HG03521 (cell line): Measurements from ENCODE around the gene DPM2.

ENCODE experiments used
- ATAC-seq: cut with Tn5 transposase; IDR thresholded peaks from one replicate; pipeline ENCODE4 v1.9.1; 2021; ENCODE audit warnings: mild to moderate bottlenecking, moderate library complexity; ENCODE audit not compliant: unreplicated experiment

DPM2 gene

DNA sequence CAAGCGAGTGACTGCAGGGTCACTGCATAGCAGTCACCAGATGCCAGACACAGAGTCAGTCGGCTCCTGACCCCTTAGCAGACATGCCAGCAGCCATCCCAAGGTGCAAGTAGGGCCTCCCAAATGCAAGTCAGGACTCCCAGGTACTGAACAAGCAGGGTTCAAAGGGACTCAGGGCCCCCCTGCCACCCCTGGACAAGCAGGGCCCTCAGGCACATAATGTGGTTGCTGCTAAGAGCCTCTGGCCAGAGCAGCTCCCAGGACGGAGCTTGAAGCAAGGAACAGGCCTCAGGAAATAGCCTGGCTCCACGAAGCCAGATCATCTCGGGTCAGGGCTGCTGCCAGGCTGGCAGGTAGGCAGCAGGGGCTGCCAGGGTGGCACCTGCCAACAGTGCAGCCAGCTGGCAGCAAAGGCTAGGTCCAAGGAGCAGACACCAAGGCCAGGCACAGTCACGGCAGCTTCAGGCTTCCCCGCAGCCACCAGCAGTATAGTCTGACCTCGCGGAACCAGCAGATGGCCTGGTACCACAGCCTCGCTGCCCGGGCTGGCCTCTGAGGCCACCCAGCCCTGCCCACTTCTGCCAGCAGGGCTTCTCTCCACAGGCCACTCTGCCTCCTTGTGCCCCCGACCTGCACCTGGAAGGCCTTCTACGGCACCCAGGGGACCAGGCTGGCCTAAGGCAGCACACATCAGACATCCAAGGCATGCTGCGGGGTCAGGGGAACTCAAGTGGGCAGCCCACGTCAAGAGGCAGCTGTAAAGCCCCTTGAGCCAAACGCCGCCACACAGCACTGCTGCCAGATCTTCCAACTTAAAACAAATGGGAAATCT is 35.7 kb upstream of the DPM2 start:
- ATAC-seq, result no peak

DNA sequence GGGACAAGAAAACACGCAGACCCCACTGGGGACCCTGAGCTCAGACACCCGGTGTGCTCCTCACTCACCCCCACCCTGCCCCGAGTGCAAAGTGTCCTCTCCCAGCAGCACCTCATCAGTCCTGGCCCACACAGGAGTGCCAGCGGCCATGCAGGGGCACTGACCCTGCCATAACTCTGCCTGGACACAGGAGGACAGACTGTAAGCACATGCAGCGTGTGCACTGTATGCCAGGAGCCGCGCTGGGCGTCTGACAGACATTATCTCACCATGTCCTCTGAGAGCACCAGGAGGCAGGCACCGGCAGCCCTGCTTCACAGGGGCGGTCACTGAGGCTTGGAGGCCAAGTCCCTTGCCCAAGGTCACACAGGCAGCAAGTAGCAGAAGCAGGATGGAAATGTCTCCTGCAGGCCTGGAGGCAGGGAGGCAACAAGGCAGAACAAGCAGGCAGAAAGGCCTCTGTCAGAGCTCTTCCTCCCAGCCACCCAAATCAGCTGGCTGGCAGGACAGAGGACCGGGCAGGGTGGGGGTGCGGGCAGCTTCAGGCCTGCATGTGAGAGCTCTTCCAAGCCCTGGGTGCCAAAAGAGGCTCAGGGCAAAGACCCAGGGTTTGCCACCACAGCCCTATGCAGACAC is 34.7 kb upstream of the DPM2 start:
- ATAC-seq, result no peak

DNA sequence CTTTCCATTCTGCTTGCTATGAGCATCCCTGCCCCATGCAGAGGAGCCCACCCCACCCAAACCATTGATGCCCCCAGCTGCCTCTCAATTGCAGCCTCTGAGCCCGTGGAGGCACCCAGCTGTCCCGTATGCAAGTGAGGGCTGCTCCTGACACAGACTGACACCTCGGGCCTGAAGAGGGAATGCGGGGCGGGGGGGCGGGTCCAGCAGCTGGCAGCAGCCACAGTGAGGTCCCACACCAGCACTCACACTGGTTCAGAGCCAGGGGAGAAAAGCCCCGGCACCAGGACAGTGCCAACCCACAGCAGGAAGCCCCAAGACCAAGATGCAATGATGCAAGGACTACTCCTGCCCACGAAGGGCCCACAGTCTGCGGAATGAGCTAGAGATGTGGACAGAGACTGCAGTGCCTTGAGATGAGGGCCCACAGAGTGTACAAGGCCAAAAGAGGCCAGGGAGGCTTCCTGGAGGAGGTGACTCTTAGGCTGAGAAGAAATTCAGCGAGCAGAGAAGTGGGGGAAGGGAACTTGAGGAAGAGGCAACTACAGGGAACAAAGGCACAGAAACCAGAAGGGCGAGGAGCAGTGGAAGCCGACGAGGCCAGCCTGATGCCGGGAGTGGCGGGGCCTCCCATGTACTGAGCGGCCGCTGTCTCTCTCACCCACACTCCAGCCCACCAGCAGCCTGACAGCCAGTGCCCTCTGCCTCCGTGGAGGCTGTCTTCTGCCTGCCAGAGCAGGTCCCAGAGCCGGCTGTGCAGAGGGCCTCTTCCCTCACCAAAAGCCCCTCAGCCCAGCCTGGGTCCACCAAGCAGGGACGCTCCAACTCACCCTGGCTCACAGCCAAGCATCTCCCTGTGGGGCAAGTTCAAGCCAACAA is 33.9 kb upstream of the DPM2 start:
- ATAC-seq, result no peak

DNA sequence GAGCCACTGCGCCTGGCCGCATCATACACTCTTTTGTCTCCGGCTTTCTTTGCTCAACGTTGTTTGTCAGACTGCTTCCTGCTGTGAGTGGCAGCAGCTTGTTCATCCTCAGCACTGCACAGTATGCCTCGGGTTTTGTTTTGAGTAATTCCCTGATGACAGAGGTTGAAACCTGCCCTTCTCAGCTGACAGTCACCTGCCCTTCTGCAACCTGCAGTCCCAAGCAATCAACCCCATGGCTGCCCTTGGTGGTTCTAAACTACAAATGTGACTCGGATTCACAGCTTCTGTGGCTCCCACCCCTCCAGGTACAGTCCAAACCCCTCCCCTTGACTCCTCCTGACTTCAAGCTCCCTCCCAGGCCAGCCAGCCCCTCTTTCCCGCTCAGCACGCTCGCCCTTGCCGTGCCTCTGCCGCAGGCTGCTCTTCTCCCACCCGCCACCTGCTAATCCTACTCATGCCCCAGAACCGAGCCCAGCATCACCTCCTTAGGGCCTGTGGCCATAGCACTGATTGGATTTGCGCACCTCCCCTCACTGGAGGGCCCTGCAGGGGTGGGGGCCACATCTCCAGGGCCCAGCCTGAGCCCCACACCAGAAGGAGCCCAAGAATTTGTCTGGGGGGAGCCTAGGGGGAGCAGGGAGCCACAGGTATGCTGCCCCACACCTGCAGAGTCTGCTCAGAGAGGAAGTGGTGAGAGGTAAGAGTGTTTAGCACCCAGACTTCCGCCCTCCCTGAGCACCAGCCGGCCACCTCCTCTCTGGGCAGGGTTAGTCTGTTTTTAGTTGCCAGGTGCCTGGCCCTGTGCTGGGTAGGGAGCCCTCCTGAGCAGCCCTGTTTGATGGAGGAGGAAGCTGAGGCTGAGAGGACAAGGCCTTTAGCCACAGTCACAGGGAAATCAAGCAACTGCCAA is 33.0 kb upstream of the DPM2 start:
- peak; percentile 73 for ATAC-seq

DNA sequence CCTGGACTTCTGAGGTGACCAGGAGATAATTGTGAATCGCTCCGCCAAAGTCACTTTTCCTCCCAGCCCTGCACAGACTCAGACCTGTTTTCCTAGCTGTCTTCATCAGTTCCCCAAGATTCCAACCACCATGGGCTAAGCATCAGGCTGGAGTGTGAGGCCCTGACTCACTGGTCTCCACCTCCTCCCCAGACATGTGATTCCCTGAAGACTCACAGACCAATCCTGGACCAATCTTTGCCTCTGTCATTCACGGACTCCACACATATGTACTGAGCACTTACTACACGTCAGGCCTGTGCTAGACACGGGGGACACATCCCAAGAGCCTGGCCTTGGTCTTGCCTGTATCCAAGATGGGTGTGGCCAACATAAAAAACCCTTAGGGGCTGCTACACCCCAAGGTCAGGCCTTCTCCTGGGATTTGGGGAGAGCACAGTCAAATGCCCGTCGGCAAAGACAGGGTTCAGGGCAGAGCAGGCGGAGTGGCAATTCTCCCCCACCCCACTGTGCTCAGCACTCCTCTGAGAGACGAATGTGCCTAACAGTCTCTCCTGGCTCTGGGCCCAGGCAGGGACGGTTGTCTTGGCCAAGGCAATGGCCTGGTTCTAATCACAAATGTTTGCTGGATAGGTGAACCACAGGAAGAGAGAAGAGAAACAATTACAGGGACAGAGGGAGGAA is 31.2 kb upstream of the DPM2 start:
- no peak for ATAC-seq

DNA sequence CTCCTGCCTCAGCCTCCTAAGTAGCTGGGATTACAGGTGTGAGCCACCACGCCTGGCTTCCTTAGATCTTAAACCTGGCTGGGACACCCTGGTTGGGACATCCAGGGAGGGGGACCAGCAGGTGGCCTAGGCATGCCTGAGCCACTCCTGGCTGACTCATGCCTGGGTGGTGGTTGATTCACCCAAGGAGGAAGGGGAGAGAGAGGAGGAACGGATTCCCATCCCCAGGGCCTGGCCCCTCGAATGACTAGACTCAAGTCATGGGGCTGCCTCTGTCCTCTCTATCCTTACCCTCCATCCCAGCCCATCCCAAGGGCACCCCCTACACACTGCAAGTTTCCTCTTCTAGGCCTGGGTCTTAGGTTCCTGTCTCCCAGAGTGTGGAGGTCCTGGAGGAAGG is 30.4 kb upstream of the DPM2 start:
- ATAC-seq, result no peak

DNA sequence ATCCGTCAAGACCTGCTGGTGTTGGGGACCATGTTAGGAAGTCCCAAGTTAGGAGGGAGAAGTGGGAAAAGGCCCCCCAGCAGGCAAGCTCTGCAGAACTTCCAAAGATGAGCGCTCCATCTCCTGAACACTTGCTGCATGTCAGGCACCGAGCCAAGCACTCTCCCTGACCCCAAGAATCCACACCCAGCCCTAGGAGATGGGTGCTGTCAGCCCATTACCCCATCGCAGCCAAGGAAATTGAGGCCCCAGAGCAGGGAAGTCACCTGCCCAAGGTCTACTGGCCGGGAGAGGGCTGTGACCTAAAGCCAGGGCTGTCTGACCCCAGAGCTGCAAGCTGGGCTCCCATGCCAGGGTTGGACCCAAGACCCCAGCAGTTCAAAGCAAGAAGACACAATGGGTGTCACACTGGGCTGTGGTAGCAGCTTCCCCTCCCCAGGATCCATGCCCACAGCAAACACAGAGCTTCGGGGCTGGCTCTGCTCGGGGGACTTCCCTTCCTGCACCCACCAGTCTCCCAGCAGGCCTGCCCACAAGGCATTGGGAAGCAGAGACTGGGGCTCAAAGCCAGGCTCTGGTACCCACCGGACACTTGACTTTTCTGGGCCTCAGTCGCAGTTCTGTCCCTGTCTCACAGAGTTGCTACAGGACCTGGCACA is 29.6 kb upstream of the DPM2 start:
- no peak for ATAC-seq

DNA sequence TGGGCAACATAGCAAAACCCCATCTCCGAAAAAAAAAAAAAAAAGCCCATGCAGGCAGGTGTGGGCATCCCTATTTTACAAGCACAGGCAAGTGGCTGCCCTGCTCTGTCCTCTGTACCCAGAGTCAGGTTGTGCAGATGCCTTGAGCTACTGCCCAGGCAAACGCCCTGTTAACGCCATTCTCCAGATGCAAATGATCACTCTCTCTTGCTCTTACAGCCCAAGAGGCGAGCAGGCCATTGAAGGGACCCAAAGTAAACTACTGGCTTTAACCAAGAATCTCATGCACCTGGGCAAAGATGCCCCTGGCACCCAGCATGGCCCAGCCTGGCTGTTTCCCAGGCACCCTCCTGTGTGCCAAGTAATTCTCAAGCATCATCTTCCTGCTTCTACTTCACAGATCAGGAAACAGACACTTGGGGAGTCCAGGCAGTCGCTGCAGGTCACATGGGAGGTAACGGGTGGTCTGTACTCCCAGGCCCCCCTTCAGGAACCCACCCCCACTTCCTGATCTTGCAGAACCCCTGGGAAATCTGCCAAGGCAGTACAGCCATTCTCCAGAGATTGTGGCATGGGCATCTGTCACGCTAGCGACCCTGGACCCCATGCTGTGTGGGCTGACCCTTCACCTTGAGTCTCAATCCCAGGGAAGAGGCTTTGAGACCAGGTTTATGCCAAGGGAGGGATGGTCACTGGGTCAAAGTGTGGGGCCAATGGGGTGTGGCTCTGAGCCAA is 28.9 kb upstream of the DPM2 start:
- ATAC-seq, result no peak

DNA sequence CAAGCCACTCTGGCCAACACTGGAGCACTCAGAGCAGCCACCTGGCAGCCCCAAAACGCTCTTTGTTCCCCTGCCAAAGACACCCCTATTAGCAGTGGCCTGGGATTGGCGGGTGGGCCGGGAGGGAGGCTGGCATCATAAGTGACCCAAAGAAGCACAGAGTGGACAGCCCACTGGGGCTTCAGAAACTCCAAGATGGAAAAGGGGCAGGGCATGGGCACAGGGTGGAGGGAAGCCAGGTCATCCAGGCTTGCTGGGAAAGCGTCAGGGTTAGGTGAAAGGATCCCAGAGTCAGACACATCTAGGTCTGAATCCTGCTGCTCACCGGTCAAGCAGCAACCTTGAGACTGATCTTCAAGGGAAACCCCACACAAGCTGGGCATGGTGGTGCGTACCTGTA is 28.3 kb upstream of the DPM2 start:
- ATAC-seq, result no peak

DNA sequence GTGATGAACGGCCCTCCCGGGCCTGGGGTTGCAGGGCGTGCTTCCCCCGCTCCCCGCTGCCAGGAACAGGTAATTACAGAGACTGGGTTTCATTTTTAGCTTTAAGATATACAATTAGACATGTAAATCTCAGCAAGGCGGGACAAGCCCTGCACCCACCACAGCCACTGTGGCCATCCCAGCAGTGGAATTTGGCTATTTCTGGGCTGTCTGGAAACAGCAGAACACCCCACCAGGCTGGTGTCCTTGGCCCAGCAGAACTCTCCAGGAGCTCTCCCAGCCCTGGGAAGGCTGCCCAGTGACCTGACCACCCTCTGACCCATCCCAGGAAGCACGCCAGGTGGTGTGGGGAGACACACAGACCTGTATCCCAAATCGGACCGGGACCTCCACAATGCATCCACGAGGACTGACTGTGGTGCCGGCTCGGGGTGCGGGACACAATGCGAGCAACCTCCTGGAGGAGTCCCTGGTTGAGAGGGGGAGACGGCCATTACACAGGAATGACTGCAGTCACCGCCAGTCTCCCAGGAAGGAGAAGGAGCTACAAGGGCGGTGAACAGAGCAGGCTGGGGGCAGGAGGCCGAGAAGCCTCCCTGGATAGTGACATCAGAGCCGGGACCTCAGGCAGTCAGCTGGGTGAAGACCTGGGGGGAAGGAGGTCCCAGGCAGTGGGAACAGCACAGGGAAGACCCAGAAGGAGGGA is 25.9 kb upstream of the DPM2 start:
- no peak for ATAC-seq

DNA sequence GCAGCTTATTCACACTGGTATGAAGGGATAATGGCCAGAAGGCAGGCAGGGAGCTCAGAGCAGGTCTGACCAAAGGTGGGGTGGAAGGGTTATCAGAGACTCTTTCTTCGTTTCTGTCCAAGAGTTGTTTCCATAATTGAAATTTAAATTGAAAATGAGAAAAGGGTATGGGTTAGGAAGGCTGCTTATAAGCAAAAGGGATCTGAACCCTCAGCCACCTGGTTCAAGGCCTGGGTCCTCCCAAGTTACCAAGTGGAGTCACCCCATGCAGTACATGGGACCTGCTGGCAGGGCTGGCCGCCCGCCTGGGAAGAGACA is 25.3 kb upstream of the DPM2 start:
- no peak for ATAC-seq

DNA sequence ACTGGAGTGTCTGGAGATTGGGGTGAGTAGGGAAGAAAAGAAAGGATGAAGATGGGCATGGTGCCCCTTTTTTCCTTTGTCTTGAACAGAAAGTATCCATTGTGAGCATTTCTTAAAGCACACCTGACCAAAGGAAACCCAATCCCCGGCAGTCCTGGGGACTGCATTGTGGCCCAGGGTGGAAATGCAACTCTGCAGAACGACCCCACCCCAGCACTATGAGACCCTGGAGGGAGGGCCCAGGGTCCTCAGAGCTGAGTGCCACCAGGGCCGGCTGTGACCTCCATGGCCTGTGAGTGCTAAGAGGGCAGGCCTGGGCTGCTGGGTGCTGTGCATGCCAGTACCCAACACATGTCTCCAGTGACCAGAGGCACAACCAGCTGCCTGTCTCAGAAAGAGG is 24.6 kb upstream of the DPM2 start:
- ATAC-seq, result no peak

DNA sequence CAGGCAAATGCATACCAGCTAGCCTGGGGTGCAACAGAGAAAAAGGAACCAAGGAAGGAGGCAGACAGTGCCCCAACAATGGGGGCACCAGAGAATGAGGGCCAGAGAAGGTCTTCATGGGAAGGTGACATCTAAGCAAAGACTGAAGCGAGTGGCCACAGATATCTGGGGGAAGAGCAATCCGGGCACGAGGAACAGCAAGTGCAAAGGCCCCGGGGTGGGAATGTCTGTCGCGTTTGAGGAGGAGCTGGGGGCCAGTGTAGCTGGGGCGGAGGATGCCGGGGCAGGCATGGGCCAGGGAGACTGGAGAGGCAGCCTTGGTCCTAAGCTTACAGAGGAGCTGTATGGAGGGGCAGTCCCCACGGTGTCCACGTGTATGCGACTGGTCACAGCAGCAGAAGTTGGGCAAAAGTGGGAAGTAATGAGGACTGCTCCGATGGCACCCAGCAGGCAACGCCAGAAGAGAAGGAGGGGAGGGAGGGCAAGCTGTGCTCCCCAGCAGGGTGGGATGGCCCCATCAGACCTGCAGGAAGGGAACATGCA is 24.0 kb upstream of the DPM2 start:
- no peak for ATAC-seq

DNA sequence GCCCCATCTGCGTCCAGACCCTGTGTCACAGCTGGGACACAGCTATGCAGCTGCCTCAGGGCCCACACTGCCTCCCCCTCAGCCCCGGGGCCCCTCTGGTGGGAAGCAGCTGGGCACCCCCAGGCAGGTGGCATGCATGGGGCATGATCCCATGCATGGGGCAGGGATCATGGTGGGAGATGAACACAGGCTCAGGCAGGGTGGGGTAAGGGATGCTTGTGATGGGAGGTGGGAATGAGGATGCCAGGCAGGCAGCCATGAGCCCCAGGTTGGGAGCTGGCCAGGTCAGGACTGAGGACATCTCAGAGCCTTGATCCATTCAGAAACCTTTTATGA is 23.5 kb upstream of the DPM2 start:
- ATAC-seq, result no peak

DNA sequence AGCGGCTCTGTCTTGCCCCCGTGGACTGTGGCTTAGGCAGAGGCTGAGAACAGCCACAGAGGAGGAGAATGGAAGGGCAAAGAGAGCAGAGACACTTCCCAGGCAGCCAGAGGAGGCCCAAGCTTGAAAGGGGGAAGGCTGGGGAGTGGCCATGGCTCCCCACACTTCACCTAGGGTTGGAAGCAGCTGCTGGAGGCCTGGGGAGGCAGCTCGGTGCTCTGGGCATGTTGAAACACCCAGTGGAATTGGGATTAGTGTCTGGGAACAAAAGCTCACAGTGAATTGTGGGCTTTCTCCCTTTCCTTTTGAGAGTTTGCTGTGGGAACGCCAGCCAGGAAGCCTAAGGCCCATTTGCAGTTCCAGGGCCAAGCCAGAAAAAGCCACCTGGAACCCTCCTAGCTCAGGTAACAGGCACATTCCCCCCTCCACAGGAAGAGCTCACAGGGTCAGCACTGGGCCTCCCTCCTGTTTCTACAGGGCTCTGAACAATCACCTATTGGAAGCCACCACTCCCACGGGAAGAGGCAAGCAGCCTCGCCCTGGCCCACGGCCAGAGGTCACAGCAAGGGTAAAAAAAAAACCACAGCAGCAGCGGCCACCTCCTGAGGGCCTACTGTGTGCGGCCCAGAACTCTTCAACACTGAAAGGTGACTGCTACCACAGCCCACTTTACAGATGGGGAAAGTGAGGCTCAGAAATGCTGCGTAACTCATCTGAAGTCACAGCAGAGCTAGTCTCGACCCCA is 22.9 kb upstream of the DPM2 start:
- ATAC-seq, result no peak

DNA sequence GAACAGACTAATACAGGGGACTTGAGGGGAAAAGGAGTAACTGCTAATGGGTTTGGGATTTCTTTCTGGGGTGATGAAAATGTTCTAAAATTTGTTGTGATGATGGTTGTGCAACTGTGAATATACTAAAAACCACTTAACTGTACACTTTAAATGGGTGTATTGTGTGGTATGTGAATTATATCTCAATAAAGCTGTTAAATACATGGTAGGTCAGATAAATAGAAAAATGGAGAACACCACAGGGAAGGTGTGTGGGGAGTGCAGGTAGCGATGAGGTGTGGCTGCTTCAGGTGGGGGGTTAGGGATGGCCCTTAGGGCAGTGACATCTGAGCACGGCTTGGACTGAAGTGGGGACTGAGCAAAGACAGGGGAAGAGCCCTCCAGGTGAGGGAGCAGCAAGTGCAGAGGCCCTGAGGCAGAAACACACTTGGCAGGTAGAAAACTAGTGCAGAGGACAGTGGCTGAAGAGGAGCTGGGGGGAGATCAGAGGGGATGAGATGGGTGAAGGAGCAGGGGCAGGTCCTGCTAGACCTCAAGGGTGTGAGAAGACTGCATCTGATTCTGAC is 22.3 kb upstream of the DPM2 start:
- no peak for ATAC-seq

DNA sequence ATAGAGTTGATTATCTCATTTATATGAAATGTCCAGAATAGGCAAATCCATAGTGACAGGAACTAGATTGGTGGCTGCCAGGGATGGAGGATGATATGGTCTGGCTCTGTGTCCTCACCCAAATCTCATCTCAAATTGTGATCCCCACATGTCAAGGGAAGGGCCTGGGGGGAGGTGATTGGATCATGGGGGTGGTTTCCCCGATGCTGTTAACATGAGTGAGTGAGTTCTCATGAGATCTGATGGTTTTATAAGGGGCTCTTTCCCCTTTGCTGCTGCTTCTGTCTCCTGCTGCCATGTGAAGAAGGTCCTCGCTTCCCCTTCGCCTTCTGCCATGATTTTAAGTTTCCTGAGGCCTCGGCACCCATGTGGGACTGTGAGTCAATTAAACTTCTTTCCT is 21.7 kb upstream of the DPM2 start:
- no peak for ATAC-seq
